NCI-H2171 (cell line): ENCODE results near the gene TMEM47.

Source experiments
- DNase-seq: peaks from one replicate; lab custom pipeline; 2025; lab: John Stamatoyannopoulos, UW

The TMEM47 gene

GRCh38 chrX:34656842-34657725 lies at the start of gene TMEM47:
TMEM47 (minus strand) TSS chrX:34657285; CDS start chrX:34657029, 256 bp downstream.
- DNase-seq = peak; percentile 6

GRCh38 chrX:34687095-34687494 lies 30.0 kb upstream of the TMEM47 start:
- no peak for DNase-seq

- no peak for DNase-seq
Observed at GRCh38 chrX:34659575-34659974, 2.5 kb upstream of the TMEM47 start.

GRCh38 chrX:34658326-34658725 lies 1.2 kb upstream of the TMEM47 start:
- no peak for DNase-seq

- DNase-seq = no peak
Observed at GRCh38 chrX:34657726-34658070, 613 bp upstream of the TMEM47 start.

GRCh38 chrX:34656467-34656841 lies 631 bp downstream of the TMEM47 start:
- no peak for DNase-seq

GRCh38 chrX:34655501-34656455 lies 1.3 kb downstream of the TMEM47 start:
- DNase-seq = no peak

GRCh38 chrX:34654696-34655490 lies 2.2 kb downstream of the TMEM47 start:
- DNase-seq = no peak

GRCh38 chrX:34653811-34654210 lies 3.3 kb downstream of the TMEM47 start:
- DNase-seq = no peak

- no peak for DNase-seq
Observed at GRCh38 chrX:34642849-34643248, 14.2 kb downstream of the TMEM47 start.

GRCh38 chrX:34638116-34638515 lies 19.0 kb downstream of the TMEM47 start:
- DNase-seq = no peak

- DNase-seq = no peak
Observed at GRCh38 chrX:34634349-34634748, 22.7 kb downstream of the TMEM47 start.

GRCh38 chrX:34632384-34632783 lies 24.7 kb downstream of the TMEM47 start:
- no peak for DNase-seq

- no peak for DNase-seq
Observed at GRCh38 chrX:34631479-34632220, 25.4 kb downstream of the TMEM47 start.

- no peak for DNase-seq
Observed at GRCh38 chrX:34629572-34629971, 27.5 kb downstream of the TMEM47 start.

- no peak for DNase-seq
Observed at GRCh38 chrX:34624416-34624815, 32.7 kb downstream of the TMEM47 start.

GRCh38 chrX:34619920-34620319 lies 37.2 kb downstream of the TMEM47 start:
- DNase-seq = no peak

GRCh38 chrX:34612036-34612435 lies 45.0 kb downstream of the TMEM47 start:
- DNase-seq = no peak

- no peak for DNase-seq
Observed at GRCh38 chrX:34598362-34598761, 58.7 kb downstream of the TMEM47 start.

GRCh38 chrX:34586936-34587335 lies 70.1 kb downstream of the TMEM47 start:
- DNase-seq = no peak

- DNase-seq = no peak
Observed at GRCh38 chrX:34586346-34586911, 70.7 kb downstream of the TMEM47 start.
